HTR-8/SVneo (cell line): ENCODE results near the gene MED26.

ENCODE experiments used
- DNase-seq: peaks from one replicate; pipeline ENCODE4 v3.0.0; 2011; ENCODE audit warnings: low spot score, mixed read lengths; ENCODE audit not compliant: insufficient read length
- FAIRE-seq: peaks from 2 replicates; lab custom pipeline; 2011; peaks lifted over from hg19 to GRCh38; lab: Jason Lieb, UNC

MED26 gene

DNA sequence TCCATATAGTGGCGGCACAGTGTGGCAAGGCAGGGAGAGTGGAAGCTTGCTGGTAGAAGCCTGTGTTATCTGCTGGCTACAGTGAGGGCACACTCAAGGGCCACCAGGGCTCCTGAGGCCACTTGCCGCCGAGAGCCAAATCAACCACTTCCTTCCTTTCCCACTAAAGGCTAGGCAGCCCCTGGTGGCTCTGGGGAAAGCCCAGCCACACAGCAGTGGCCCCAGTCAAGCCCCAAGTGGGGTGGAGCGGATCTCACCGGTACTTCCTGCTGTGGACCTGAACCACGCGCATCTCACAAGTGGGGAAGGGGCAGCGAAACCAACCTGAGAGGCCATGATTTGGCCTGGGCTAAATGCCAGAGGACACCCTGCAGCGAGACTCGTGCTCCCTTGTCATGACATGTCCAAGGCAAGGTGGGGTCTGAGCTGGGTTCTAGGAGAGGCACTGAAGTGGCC is 33.8 kb downstream of the MED26 start:
- FAIRE-seq, result no peak
- no peak for DNase-seq

DNA sequence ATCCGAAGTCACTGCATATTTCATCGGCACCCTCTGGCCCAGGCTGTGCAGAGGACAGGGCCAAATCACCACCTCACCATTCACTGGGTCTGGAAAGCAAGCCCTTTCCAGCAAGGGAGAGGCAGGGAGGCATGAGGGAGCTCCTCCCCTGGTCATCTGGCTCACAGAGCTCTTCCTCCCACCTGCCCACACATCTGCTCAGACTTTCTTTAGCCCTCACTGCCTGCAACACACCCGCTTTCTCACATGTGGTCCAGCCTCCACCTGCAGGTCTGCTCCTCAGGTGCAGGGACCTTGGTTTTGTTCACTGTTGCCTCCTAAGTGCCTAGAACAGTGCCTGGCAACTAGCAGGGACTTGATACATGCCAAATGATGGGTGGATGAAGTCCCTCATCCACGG is 34.8 kb downstream of the MED26 start:
- FAIRE-seq (no peak), DNase-seq (no peak)

DNA sequence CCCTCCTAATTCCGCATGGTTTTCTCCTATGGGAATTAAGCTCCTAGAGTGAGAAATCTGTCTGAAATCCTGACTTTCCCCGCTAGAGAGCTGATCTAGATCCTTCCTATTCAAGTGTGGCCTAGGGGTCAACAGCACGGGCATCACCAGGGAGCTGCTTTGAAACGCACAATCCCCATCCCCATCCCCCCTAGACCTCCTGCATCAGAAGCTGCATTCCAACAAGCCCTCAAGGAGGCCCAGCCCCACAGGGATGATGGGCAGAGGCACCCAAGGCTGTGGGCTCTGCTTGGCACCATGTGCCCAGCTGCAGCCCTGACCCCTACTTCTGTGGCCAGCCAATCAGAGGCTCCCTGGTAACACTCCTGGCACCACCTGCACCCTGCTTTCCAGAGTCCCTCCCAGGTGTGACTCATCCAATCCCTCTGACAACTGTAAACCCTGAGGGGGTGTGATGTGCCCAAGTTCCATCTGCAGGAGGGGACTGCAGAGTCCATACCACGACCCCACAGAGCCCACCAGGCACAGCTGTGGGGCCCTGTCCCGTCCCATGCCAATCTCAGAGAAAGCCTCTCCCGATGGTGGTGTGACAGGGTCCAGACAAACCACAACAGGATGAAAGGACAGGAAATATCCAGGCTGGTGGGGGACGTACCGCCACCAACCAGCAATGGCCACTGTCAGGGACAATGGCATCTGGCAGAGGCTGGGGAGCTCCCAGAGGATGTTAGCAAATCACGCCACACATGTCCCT is 36.0 kb downstream of the MED26 start:
- DNase-seq, result no peak
- peak; percentile 64 for FAIRE-seq

DNA sequence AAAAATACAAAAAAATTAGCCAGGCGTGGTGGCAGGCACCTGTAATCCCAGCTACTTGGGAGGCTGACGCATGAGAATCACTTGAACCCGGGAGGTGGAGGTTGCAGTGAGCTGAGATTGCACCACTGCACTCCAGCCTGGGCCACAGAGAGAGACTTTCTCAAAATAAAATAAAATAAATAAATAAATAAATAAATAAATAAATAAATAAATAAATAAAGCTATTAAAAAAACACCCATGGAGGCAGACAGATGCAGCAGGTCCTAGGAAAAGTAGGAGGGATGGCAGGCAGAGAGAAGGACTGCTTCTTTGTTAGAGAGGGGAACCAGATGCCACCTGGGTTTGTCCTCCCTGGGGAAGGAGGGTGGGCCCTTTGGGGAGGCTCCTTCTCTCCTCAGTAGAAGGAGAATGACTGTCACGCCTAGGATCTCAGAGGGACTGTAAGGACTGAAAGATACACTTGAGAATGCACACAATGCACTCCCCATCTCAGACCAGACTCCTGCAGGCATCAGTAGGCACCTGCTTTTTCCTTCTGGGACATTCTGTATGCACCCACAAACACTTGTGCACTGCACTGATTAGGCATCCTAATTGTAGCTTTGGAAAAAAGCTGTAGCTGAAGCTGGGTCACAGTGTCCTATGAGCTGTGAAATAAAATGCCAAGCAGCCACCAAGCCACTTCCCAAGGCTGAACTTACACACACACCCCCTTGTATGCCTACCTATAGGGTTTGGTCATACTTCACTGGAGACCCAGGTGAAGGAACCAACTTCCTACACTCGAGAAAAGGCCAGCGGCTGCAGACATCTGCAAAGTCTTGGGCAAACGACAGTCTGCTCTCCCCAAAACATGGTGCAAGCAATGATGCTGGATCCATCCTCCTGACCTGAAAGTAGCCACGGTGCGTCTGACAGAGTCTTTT is 36.9 kb downstream of the MED26 start:
- no peak for DNase-seq
- no peak for FAIRE-seq

DNA sequence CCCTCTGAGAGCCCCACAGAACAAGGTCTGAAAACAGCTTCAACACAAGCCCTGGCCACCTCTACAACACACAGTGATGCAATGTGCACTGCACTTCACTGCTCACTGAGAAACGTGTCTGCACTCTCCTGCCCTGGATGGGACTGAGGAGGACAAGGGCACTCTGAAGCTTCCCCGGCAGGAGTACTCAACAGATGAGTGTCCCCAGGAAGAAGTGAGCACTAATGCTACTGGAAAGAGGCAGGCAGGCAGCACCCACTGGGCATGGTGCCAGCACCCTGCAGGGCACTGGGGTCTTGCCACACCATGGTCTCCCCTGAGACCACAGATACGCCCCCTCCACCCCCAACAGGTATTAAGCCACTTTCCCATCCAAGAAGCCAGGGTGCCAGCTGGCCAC is 38.1 kb downstream of the MED26 start:
- FAIRE-seq (peak; percentile 44), DNase-seq (no peak)

DNA sequence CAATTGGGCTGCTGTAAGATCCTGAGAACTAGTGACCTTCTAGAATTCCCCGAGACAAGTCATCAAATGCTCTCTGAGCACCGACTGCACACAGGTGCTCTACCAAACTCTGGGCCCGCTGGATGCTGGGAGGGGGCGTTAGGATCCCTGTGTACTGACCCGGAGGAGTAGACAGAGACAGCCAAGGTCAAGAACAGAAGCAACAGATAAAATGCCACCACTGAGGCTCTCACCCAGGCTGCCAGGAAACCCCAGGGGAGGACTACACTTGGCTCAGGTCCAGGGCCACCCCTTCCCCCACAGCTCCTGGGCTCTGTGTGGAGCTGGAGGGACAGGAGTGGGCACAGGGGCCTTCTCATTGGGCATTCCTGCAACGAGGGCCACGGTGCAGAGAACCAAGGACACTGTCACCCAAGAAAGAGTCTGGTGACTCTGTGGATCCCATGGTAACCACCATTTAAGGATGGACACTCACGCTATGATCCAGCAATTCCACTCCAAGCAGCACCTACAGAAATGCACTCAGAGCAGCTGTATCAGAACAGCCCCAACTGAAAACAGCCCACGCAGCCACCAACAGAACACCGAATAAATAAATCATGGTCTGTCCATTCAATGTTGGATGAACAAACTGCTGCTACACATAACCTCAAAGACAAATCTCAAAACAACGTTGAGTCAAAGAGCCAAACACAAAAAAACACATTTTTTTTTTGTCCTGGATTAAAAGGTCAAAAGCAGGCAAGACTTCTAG is 39.0 kb downstream of the MED26 start:
- no peak for FAIRE-seq
- no peak for DNase-seq

DNA sequence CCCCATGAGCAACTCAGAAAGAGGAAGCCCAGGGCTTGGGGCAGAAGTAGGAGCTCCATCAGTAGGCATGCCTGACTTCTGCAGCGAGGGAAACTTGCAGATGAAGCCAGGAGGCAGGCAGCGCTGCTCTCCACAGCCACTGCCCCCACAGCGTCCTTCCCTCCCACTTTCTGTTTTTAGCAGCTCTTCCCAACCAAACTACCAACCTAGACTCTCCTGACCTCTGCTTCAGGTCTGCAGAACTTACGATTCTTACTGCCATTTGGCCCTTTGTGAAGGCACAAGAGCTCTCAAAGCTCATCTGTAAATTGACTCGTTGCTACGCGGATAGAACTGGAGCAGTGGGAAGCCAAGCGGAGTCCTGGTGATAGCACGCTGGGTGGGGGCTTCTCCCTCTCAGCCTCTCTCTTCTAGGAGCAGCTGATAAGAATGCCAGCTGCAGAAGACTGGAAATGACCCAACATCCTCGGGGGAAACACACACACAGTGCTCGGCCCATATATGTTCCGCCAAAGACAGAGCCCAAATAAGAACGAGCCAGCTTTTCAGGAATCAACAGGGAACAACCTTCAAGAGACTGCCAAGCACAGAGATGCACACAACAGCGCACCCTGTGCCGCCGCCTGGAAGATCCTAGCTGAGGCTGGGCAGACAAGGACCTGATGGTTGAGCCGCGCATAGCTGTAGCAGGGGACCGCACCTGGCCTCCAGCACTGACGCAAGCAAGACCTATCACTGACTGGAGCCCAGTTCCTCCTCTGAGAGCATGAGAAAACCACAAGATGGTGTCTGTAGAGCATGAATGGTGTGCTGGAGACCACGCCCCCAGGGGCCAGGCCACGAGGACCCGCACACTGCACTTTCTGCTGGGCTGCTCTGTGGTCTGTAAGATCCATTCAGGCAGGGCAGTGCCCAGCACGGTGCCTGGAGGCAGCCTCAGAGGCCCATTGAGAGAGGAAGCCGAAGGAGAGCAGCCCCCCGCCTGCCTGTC is 39.9 kb downstream of the MED26 start:
- FAIRE-seq, result no peak
- DNase-seq, result no peak

DNA sequence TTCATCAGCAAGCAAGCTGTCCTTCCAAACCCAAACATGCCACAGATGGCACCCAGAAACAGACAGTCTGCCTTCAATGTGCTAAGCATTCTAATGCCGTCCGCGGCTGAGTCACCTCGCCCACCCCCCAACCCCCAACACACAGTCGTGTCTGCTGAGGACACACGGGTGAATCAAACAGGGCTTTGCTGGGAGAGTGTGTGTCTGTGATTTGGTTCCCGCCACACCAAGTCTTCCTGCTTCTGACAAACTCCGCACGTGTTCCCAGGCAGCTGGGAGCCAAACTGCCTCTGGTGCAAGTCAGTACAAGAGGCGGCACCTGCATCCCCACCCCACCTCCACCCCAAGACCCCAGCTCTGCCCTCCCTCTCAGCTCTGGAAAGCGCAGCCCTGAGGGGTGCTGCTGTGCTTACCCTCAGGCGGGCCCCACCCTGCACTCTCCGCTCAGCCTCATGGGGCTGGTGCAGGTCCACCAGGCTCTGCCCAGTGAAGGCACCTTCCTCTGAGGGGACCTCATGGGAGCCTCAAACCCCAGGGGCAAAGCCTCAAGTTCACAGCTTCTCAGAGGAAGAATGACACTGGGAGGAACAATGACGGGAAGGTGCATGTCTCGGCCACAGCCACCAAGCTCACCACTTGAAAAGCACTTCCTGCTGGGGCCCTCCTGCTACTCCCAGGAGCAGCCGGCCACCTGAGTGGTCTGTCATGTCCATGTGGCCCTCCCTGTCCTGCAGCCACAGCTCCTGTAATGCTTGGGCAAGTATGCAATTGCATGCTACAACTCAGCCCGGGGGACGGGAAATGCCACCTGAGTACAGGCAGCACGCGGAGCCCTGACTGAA is 40.8 kb downstream of the MED26 start:
- FAIRE-seq, result no peak
- DNase-seq, result no peak

DNA sequence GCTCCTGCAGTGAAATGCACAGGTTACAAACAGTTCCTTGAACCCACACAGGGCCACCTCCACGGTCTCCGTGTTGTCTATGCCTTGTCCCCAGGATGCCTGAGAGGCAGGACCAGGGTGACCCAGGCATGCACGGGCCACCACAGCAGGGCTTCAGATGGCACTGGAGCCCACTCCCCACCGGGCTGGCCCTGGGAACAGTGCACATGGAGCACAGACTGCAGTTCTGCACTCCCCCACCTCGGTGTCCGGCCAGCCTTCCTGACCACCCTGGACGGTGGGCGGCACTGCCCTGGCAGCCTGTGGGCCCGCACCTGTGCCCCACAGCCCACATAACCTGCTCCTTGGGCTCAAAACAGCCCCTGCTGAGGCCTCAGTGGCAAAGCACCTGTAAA is 41.5 kb downstream of the MED26 start:
- DNase-seq (no peak), FAIRE-seq (no peak)

DNA sequence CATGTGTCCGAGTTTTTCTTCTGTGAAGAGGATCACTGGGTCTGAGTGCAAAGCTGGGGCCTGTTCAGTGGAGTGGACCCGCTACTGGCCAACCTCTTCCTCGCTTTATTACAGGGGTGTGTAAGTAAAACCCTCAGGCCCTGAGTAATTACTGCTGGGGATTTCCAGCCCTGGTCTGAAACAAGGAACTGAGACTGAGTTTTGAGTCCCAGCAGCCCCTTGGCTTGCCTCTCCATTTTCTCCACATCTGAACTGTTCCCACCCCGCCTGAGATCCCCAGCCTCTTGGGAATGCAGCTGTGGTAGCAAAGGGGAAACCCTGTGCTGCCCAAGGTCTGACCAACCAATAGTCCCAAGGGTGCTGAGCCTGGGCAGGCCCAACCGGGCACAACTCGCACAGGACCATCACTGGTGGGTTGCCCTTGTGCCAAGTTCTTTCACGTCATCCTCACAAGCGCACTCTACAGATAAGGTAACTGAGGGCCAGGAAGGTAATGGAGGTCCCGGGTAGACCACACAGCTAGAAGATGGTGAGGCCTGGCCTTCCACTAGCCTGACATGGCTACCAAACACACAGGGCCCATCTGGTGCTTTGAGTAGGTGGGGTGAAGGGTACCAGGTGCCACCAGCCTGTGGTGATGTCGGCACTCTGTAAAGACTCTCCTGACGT is 42.1 kb downstream of the MED26 start:
- FAIRE-seq (no peak), DNase-seq (no peak)

DNA sequence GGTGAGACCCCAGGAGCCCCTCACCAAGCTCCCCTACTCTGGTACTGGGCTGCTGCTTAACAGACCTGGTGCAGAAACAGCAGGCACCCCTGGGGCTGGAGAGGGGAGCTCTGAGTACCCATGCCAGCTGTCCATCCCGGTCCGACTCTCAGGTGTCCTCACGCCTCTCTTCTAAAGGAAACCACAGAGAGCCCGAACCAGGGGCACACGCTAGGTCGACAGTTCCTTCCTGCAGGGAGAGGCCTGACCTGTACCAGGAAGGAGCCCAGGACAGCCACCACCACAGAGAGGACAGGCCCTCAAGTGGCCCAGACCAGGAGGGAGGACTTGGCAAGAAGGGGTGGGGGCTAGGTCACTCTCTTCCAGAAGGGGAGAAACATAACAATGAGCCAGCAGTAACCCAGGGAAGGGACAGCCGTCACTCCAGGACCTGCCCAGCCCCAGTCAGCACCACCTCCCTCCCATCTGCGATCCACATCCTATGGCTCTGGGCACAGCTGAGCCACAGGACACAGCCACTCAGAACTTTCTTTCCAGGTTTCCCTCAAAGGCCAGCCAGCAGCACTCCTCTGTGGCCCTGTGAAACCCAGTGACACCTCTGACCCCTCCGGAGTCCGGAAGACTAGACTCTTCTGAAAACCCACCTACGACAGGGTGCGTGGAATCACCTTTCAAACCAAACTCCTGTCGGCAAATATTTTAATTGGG is 42.8 kb downstream of the MED26 start:
- FAIRE-seq, result no peak
- no peak for DNase-seq

DNA sequence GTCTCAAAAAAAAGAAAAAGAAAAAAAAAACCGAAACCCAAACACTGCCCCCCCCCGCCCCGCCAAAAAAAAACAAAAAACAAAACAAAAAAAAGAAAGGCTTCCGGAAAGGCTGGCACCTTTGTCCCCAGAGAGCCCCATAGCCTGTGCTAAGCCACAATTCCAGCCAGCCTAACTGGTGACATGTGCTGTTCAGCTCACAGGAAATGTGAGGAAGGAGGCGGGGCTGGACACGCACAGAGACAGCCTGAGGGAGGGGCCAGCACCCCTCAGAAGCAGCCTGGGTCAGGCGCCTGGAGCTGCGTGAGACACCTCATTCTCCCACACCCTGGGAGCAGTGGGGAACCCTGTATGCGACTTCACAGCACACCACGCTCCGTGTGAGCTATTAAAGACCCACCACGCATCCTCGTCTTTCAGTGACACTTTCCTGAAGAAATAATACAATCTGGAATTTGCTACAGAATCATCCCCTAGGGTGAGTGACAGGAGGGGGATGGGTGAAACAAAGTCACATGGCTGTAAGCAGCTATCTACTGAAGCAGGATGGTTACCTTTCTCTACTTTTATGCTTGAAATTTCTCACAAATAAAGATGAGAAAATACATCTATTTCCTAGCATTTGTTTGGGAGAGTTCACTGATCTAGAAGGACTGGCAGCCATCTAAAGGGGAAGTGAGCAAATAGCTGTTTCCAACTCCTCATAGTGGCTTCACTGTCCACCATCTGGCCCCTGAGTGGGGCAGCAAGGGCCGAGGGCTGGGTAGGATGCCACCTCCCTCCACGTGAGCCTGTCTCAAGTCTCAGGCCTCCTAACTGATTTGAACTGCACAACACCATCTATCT is 43.5 kb downstream of the MED26 start:
- peak; percentile 81 for FAIRE-seq

DNA sequence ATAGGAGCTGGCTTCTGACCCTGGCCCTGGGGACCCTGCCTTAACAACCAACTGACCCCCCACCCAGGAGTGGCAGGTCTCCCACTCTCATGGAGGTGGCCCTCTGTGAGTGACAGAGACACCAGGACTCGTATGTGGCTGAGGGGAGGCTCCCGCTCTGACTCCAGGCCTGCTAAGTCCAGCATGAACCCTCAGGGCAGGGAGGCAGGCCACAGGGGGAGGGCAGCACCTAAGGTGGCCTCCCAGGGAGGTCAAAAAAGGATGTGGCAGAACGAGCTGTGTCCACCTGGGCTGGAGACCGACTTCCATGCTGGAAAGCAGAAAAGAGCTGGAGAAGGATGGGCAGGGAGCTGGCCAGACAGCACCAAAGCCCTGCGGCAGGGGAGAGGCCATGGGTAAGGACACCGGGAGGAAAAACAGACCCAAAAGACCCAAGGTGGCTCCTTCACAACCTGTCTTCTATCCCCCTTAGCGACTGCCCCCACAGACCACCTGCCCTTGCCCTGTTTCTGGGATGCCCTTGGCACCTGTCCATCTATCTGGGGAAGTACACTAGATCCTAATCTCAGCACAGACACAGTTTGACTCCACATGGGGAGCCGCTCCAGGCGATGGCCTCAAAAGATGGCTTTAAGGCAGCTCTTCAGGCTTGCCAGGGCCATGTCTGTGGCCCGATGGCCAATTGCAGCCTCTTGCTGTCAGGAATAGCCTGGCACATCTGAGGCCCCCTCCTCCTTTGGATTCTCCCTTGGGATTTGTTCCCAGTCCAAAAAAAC is 45.3 kb downstream of the MED26 start:
- DNase-seq (no peak), FAIRE-seq (no peak)

More for the DNA sequence above, 43.5 kb downstream of the MED26 start:
- DNase-seq, result peak; percentile 94

DNA sequence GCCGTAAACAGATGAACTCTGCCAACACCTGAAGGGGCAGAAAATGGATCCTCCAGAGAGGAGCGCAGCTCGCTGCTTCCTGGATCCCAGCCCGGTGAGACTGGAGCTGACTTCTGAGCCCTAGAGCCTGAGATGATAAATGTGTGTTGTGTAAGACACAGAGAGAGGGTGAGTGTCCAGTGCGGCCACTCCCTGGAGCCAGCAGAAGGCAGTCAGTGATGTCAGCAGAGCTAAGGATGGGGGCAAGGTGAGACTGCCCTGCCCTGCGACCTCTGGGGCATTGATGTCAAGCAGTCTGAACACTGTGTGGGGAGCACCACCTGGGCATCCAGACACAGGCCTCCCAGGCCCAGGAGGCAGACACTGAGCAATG is 46.0 kb downstream of the MED26 start:
- no peak for FAIRE-seq
- DNase-seq, result no peak

DNA sequence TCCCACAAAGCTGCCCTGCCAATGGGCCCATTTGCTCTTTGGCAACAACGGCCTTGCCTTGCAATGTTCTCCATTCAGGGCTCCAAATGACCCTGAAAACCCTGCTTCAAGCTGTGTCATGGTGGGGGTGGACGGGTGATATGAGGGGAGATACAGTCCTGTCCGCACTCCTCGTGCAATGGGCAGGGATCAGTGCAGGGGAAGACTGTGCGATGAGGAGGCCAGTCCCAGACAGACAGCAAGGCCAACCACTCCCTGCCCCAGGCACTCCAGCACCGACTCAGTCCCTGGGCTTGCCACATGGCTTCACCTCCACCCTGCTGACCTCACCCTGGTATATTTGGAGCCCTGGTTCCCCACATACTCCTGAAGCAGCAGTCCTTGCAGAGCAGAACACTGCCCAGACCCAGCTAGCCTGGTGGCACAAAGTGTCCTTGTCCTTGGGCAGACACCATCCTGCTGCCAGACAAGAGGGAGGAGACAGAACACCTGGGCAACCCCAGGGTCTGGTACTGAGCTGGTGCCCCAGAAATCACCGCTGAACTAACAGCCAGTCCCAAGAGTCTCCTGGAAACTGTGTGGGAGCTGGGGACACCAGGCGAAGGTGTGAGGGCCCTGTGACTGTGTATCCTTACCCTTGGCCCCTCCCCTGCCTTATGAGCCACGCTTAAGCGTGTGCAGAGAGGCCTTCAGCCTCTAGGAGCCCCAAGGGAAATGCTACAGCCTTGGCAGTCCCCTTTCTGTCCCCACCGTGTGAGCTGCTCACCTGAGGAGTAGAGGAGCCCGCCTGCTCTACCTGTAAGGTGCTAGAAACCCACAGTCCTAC is 46.6 kb downstream of the MED26 start:
- FAIRE-seq (no peak), DNase-seq (no peak)
